GM21576 (cell line): ENCODE results near the gene MMP11.

Experiments
- ATAC-seq: cut with Tn5 transposase; IDR thresholded peaks from one replicate; pipeline ENCODE4 v1.9.1; 2021; ENCODE audit warnings: mild to moderate bottlenecking, moderate library complexity; ENCODE audit not compliant: unreplicated experiment

MMP11 gene

DNA sequence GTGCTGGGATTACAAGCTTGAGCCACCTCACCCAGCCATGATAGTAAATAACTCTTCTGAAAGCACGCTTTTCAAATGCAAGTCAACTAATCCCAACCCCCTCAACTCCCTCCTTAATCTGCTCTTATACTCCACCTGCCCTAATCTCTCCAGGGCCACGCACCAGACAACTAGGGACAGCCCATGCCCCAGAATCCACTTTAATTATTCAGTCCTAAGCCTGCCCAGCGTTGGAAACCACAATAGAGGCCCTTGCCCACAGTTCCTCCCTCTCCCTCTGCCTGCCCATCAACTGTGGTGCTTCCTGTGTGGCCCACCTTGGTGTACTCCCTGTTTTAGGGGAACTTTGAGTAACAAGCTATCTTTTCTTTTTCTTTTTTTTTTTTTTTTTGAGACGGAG lies 15.8 kb upstream of the MMP11 start:
- no peak for ATAC-seq

DNA sequence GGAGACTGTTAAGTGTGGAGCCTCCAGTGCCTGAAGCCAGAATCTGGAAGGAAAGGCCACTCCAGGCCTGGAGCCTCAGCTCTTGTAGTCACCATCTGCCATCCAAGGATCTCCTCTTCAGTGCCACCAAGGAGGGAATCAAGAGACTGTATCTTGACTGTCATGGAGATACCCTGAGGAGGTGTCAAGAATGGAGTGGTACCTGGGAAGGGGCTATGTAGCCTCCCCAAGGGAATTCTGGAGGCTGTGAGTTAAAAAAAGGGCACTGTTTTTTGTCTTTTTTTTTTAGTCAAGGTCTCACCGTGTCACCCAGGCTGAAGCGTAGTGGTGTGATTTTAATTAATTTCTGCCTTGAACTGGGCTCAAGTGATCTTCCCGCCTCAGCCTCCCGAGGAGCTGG lies 13.1 kb upstream of the MMP11 start:
- ATAC-seq, result no peak

DNA sequence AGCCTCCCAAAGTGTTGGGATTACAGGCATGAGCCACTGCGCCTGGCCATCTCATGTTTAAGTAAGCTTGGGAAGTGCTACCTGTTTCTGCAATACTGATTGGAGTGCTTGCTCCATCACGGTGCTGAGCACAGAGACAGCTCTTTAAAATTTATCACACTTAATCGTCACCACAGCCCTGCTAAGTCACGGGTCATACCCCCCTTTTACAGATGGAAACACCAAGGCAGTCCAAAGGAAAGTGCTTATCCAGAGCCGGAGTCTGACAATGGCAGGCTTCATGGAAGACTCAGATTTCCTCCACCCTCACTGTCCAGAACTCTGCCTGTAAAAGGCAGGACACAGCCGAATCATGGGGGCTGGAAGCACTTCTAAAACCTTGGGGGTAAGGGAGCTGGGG lies 12.6 kb upstream of the MMP11 start:
- ATAC-seq, result no peak

DNA sequence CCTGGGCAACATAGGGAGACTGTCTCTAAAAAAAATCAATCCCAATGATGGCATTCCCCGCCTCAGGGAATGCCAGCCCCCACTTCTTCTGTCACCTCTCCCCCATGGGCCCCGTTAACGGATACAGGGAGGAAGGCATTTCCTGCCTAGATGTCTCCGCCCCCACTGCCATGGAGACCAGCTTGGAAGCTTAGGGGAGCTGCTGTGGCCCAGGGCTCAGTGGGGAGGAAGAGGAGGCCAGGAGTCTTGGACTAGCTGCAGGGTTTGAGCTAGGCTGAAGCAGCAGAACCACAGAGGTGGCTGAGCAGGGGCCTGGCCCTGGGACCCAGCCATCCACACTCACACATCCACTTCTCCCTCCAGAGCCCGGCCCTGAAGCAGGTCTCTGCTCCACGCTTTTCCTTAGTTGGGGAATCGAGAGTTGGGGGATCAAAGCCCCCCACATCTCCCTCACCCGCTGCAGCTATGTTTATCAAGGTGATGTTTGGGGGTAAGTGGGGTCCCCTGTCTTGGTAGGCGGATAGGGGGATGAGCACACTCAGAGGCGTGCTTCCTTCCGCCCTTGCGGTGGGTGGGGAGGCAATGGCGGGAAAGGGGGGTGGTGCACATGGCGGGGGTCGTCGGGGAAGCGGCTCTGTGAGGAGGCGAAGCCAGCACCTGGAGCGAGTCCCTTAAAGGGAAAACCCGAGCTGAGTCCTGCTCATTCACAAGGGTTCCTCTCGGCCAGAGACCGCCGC lies 9.6 kb upstream of the MMP11 start, which contains the start of gene C22orf15:
C22orf15 (plus strand) TSS at position 149 of the 737 bp plus-strand sequence; CDS start at position 466, 317 bp downstream.
- ATAC-seq, result no peak

DNA sequence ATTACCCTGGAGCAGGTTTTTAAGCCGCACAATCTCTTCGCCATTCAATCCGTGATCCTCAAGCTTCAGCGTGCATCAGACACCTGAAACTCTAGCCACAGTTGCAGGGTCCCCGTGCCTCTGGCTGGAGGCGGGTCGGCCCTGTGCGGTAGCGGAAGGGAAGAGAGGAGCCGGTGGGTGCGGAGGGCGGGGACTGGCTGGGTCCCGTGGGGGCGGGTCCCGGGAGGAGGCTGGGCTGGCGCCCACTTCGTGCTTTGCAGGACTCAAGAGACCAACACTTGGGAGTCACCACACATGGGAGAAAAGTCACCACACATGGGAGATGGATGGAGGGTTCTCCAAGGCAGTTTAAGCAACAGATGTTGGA lies 9.1 kb upstream of the MMP11 start:
- no peak for ATAC-seq

DNA sequence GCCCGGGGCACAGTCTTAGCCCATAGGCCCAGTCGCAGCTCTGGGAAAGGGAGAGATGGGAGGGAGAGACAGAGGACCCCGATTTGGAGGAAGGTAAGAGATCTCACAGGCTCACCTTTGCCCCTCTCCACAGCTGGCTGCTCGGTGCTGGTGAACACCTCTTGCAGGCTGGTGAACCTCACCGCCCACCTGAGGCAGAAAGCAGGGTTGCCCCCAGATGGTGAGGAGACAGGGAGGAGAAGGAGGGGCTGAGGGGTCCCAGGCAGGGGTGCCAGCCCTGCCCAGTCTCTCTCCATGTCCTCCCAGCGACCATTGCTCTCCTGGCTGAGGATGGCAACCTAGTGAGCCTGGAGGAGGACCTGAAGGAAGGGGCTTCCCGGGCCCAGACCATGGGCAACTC lies 8.7 kb upstream of the MMP11 start:
- no peak for ATAC-seq

DNA sequence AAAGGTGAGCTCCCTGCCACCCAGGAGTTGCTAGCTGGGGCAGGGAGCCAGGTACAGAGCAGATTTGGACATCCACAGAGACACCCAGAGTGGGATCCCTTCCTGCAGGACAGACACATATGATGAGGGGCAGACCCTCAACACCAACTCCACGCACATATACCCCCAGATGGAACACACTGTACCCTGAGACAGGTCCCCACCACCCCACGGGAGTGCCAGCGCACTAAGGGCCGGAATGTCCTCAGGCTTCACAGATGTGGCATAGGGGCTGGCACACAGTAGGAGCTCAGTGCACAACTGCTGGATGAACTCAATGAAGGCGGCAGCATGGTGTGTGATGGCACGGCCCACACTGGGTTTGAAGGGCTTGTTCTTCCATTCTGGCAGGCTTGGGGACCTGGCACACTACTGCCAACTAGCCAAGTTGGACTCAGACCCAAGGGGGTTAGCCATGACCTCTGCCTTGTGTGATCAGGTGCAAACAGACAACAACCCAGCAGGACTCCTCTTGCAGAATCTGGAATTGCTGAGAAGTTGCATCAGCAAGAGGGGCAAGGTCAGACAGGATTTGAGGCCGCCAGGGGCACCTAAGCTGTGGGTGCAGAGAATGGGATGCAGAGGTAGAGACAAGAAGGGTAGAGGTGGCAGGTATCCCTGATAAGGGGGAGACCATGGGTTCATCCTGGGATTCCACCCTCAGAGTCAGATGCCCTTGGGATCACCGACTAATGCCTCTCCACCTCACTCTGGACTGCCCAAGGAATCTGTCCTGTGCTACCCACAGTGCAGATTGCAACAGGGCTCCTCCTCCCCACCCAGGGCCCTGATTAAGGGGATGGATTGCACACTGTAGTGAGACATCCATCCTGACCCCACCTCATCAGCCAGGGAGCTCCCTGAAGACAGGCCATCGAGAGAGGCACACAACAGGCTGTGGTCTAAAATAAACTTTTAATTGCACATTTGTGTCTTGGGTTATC lies 7.5 kb upstream of the MMP11 start:
- ATAC-seq, result no peak

DNA sequence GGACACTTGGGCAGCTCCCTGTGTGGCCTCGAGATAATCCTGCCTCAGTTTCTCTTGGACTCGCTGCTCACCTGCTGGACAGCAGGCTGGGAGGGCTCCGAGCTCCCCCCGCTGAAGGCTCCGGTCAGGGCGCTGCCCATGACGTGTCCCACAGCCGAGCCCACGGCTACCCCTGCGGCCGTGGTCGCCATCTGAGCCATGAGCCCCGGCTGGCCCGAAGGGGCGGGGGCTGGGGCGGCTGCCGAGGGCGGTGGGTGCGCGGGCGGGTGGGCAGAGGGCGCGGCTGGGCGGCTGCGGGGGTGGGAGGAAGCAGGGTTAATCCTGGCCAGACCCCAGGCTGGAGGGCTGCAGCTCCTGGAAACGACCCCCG lies 5.4 kb upstream of the MMP11 start:
- ATAC-seq, result no peak

DNA sequence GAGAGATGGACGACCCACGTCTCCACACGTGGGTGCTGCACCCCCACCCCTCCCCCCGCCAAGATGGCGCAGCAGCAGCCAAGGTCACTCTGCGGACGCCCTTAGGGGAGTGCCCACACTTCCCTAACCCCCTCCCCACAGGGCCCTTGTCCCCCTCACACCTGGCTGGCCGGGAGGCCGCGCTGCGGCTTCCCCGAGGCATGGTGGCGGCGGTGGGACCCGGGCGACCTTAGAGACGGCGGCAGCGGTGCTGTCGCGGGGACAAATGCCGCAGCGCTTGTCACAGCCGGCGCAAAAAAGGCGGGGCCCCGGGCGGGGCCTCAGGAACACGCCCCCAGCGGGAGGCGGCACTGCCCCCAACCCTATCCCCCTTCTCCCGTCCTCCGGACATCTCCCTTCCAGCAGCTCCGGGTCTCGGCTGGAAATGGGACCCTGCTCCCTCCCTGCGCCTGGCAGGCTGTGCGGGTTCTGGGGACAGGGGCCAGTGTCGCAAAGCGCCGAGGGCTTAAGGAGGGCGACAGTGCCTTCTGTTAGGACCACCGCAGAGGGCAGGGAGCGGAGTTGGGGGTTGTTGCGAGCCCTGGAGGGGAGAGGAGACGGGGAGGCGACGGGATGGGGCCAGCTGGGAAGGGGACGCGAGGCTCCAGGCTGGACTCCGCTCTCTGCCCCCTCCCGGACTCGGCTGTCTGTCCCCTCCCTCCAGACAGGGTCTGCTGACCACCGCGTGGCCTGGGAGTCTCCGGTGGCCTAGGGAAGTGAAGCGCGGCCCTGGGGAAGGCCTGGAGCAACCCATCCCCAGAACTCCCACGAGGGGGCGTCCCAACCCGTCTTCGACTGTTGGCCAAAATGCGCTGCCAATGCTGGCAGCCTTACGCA lies 4.7 kb upstream of the MMP11 start, which contains the start of gene CHCHD10:
CHCHD10 (minus strand) TSS at position 300 of the 876 bp plus-strand sequence; CDS start at position 202, 98 bp downstream.
- ATAC-seq, result no peak

DNA sequence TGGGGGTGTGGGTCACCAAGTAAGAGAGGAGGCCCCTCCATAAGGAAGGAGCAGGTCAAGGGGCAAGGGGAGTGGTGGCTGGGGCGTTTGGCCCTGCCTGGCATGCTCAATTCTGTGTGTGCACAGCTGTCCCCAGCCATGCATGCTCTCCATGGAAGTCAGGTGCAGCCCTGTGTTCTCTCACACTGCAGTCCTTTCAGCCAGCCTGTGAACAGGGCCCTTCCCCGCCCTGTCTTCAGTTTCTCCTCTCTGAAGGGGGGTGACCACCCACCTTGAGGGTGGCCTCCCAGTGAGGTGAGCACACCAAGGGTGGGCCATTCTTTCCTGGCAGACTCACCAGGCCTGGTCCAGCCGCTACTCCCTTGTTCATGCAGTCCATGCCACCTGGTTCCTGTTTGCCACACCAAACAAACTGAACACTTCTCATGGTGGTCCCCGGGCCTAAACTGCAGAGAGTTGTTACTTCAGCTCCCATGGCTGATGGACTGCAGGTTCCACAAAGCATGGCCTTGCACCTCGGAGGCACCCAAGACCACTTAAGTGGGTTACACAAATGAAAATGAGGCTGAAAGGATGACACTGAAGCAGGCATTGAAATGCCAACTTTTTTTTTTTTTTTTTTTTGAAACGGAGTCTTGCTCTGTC lies 3.2 kb upstream of the MMP11 start:
- no peak for ATAC-seq

DNA sequence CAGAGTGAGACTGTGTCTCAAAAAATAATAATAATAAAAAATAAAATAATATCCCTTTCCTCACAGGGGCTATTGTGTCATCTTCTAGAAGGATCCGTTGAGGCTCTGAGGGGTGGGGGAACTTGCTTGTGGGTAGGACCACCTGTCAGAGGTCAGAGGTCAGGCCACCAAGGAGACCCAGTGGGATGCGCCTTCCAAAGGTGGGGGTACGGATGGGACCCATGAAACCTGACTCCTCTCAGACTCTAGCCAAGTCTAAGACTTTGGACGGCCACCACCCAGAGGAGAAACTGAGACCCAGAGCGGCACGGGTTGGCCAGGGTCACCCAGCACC lies 367 bp upstream of the MMP11 start:
- no peak for ATAC-seq

DNA sequence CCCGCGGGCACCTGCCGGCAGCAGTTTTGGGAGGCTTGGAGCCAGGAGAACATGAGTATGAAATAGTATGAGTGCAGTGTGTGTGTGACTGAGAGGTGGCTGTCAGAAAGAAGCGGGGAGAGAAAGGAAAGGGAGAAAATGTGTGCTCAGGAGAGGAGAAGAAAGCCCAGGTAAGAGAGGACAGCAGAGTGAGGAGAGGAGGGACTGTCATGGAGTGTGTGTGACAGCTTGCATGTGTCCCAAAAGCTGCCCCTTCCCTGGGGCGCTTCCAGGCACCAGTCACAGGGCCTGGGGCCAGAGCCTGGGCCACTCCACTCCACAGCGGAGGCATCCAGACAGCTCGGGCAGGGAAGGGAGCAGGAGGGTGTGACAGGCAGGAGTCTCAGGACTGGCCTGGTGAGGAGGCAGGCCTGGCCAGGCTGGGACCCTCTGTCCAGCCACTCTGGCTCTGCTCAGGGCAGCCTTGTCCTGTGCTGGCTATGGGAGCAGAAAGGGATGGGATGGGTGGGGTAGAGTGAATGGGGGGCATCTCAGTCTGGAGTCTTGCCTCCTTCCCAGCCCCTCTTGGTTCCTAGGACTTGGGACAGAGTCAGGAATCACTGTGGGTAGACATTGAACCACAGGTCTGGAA lies 949 bp downstream of the MMP11 start:
- ATAC-seq, result no peak

DNA sequence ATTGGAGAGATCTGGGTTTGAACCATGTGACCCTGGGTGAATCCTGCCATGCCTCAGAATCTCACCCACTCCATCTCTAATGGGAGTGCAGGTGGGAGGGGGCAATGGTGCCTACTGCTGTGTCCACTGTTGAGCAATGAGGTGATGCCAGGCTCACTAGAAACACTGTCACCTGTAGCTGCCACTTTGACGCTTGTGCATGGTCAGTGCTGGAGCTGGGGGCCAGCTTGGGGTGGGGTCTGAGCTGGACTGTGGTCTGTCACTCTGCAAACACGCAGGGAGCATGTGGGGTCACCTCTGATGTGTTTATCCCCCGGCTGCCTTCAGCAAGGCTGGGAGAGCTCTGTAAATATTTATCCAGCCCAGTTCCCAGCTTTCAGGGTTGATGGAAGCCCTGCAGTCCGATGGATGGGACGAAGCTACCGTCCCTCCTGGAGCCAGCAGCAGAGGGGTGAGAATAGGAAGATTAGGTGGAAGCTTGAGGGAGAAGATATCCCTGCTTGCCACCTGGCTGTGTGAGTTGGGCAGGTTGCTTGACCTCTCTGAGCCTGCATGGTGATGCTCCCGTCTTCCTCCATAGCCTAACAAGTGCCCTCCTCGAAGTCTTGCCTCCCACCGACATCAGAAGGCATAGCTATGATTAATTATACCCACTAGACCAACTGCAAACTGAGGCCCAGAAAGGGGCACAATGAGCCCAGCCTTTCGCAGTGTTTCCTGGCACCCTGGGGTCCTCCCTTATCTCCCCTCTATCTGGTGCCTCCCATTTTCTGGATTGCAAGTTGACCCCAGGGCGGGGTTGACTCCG lies 1.7 kb downstream of the MMP11 start:
- no peak for ATAC-seq

DNA sequence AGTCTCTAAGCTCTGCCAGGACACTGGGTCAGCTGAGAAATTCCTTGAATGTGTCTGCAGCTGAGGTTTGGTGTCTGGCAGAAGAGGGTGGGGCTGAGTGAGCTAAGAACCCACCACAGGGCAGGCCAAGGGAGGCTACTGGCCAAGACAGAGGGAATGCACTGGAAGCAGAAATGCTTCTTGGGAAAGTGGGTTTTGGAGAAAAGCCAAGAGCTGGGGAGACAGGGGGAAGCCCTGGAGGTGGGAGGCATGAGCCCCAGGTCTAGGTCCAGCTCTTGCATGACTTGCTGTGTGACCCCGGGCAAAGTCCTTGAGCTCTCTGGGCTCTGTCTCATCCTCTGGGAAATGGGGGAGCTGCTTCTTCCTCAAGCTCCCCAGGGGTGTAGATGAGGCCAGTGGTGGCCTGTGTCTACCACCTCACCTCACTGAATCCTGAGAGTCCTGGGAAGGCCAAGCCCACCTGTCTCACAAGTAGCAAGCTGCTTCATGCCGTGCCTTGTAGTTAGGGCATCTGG lies 2.3 kb downstream of the MMP11 start:
- ATAC-seq, result no peak

DNA sequence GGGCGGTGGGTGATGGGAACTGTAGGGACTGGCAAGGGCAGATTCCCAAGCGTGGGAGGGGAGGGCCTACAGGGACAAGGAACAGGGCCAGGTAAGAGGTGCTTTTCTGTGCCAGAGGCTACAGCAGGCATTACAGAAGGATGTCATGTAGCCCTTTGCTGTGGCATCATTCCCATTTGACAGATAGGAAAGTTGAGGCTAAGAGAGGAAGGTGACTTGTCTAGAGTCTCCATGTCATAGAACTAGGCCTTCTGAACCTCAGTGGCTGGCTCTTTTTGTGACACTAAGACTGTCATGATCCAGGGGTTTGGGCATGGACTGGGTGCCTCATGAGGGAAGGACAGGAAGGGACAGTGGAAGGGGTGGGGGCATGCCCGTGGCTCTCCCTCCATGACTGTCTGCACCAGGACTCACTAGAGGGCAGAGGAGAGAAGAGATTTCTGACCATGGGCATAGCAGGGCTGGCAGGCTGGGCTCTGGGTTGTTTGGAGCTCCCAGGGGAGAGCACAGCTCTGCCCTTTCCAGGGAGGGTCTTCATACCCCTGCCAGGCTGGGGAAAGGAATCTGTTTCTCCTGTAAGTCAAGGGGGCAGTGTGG lies 3.2 kb downstream of the MMP11 start:
- no peak for ATAC-seq

DNA sequence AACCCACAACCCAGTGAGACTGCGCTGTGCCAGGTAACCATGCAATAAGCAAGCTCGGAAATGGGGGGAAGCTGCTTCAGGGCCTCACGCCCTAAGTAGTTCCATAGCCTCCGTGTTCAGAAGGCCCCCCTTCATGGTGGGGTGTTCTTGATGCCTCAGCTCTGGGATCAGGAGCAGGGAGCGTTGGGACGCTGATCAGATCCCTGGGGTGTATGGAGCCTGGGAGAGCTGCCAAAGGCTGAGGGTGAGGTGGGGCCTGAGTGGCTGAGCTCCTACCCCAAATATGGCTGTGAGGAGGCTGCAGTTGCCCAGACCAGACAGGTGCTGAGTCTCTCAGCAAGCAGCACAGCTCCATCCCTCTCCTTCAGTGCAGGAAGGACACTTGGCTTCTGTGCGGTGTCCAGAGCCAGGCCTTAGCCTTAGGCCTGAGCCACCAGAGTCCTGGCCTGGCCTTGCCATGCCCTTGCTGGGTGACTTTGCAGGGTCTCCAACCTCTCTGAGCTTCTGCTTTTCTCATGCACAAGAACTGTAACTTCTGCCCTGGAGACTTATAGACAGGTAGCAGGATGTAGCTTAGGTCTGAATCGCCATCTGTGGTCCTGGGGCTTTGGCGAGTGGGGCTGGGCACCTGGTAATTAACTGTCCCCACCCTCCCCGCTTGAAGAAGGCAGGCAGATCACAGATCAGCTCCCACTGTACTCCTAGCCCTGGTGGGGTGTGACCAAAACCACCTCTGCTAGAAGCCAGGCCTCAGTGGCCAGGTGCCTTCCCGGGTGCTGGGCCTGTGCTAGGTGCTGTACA lies 5.3 kb downstream of the MMP11 start:
- ATAC-seq, result no peak

DNA sequence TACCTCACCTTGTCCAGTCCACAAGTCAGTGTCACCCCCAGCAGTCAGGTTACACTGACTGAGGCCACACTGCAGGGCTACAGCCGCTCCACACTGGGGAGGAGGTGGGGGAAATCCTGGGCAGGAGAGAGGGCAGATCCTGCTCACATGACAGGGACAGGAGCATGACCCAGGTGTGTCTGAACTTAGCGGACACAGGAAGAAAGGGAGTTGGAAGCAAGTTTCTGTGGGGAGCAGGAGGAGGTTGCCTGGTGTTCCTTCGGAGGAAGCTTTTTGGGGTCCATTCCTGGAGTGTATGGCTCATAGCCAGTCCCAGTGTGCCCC lies 5.9 kb downstream of the MMP11 start:
- ATAC-seq, result no peak

DNA sequence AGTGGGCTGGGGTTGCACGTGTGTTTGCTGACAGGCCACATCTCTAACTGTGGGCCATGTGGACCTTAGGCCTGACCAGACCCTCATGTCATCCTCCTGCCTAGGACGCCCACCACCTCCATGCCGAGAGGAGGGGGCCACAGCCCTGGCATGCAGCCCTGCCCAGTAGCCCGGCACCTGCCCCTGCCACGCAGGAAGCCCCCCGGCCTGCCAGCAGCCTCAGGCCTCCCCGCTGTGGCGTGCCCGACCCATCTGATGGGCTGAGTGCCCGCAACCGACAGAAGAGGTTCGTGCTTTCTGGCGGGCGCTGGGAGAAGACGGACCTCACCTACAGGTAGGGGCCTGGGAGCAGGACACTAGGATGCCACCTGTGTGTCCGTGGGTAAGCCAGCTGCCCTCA lies 6.4 kb downstream of the MMP11 start:
- ATAC-seq, result no peak
